ENCODE measurements around the gene CLDN16.

The CLDN16 gene

GRCh38 chr3:190404715-190405114 lies 16.8 kb downstream of the CLDN16 start:
- no peak overlapping the region for H3K14ac ChIP-seq (ENCODE audit: low read length in 2 of 2)
- no peak overlapping the region for H2BK12ac ChIP-seq (ENCODE audit: low read length in 2 of 2)
- no peak overlapping the region for H3K27ac ChIP-seq (ENCODE audit: low read length, poor library complexity, severe bottlenecking)
- H2BK5ac ChIP-seq (ENCODE audit: low read depth, low read length, poor library complexity, severe bottlenecking), result no peak overlapping the region
- H3K27me3 ChIP-seq (ENCODE audit: control insufficient read depth in 1 of 2, insufficient read depth in 1 of 2, low read length in 2 of 2), result no peaks in the 10 kb centered on the region
- no peak overlapping the region for H4K91ac ChIP-seq (ENCODE audit: low read length)
- H3K18ac ChIP-seq (ENCODE audit: low read depth in 1 of 2, low read length in 2 of 2), result no peak overlapping the region
- H2AK5ac ChIP-seq (ENCODE audit: low read length, severe bottlenecking), result no peak overlapping the region
- no peak for DNase-seq
- H3K4ac ChIP-seq (ENCODE audit: low read depth in 1 of 2, low read length in 2 of 2), result no peak overlapping the region
- H3K79me1 ChIP-seq (replicated peaks; ENCODE audit: low read length, poor library complexity, severe bottlenecking), result no peaks in the 10 kb centered on the region
- H3K4me1 ChIP-seq (ENCODE audit: control insufficient read depth, insufficient read depth, low read depth, low read length), result peaks cover 2% of the 10 kb centered on the region
- no peak overlapping the region for H3K23ac ChIP-seq (ENCODE audit: low read length in 2 of 2)
- no peak overlapping the region for H4K8ac ChIP-seq (ENCODE audit: low read length)
- H3K36me3 ChIP-seq (ENCODE audit: control insufficient read depth in 1 of 2, insufficient read depth in 2 of 2, low read depth in 1 of 2, low read length in 2 of 2), result no peaks in the 10 kb centered on the region
- no peaks in the 10 kb centered on the region for H3K9me3 ChIP-seq (ENCODE audit: control insufficient read depth, low read length)
- H3K4me3 ChIP-seq (ENCODE audit: insufficient read depth in 1 of 2, low read depth in 1 of 2, low read length in 2 of 2), result no peak overlapping the region
- peak overlapping the region; percentile 2 for H3K4me2 ChIP-seq (ENCODE audit: low read length, poor library complexity, severe bottlenecking)
- no peak overlapping the region for H2BK120ac ChIP-seq (ENCODE audit: low read depth, low read length)
- H3K9ac ChIP-seq (ENCODE audit: low read length), result no peak overlapping the region
- H2BK15ac ChIP-seq (ENCODE audit: low read depth, poor library complexity, severe bottlenecking), result no peak overlapping the region
- 92% methylated on average over 7 of the region's 8 CpGs for WGBS
- peak overlapping the region; percentile 76 for H2AFZ ChIP-seq (ENCODE audit: low read depth, low read length)

GRCh38 chr3:190414297-190414696 lies 26.3 kb downstream of the CLDN16 start:
- no peak overlapping the region for H2BK5ac ChIP-seq (ENCODE audit: low read depth, low read length, poor library complexity, severe bottlenecking)
- no peaks in the 10 kb centered on the region for H3K36me3 ChIP-seq (ENCODE audit: control insufficient read depth in 1 of 2, insufficient read depth in 2 of 2, low read depth in 1 of 2, low read length in 2 of 2)
- no peak overlapping the region for H3K27ac ChIP-seq (ENCODE audit: low read length, poor library complexity, severe bottlenecking)
- no peak overlapping the region for H3K18ac ChIP-seq (ENCODE audit: low read depth in 1 of 2, low read length in 2 of 2)
- no peak overlapping the region for H4K8ac ChIP-seq (ENCODE audit: low read length)
- H2AFZ ChIP-seq (ENCODE audit: low read depth, low read length), result no peak overlapping the region
- no peaks in the 10 kb centered on the region for H3K9me3 ChIP-seq (ENCODE audit: control insufficient read depth, low read length)
- H2AK5ac ChIP-seq (ENCODE audit: low read length, severe bottlenecking), result no peak overlapping the region
- WGBS, result 95% methylated on average over 3 of the region's 3 CpGs
- no peaks in the 10 kb centered on the region for H3K79me1 ChIP-seq (replicated peaks; ENCODE audit: low read length, poor library complexity, severe bottlenecking)
- peak overlapping the region in 1 of 2 experiments; percentile 85 for H3K14ac ChIP-seq (ENCODE audit: low read length in 2 of 2)
- H3K4me3 ChIP-seq (ENCODE audit: insufficient read depth in 1 of 2, low read depth in 1 of 2, low read length in 2 of 2), result no peak overlapping the region
- H3K23ac ChIP-seq (ENCODE audit: low read length in 2 of 2), result no peak overlapping the region
- H2BK15ac ChIP-seq (ENCODE audit: low read depth, poor library complexity, severe bottlenecking), result no peak overlapping the region
- H3K4me2 ChIP-seq (ENCODE audit: low read length, poor library complexity, severe bottlenecking), result no peak overlapping the region
- H3K4me1 ChIP-seq (ENCODE audit: control insufficient read depth, insufficient read depth, low read depth, low read length), result no peaks in the 10 kb centered on the region
- H2BK12ac ChIP-seq (ENCODE audit: low read length in 2 of 2), result no peak overlapping the region
- H2BK120ac ChIP-seq (ENCODE audit: low read depth, low read length), result no peak overlapping the region
- no peak overlapping the region for H3K4ac ChIP-seq (ENCODE audit: low read depth in 1 of 2, low read length in 2 of 2)
- no peak for DNase-seq
- no peak overlapping the region for H3K9ac ChIP-seq (ENCODE audit: low read length)
- peak overlapping the region; percentile 18 for H4K91ac ChIP-seq (ENCODE audit: low read length)
- H3K27me3 ChIP-seq (ENCODE audit: control insufficient read depth in 1 of 2, insufficient read depth in 1 of 2, low read length in 2 of 2), result no peaks in the 10 kb centered on the region

- Histone ChIP-seq H3K4me1 (ENCODE audit: control insufficient read depth, insufficient read depth, low read depth, low read length) (no peaks in the 10 kb centered on the region), H2BK120ac (ENCODE audit: low read depth, low read length) (no peak overlapping the region), H2BK15ac (ENCODE audit: low read depth, poor library complexity, severe bottlenecking) (no peak overlapping the region), H3K27ac (ENCODE audit: low read length, poor library complexity, severe bottlenecking) (no peak overlapping the region), H2AK5ac (ENCODE audit: low read length, severe bottlenecking) (no peak overlapping the region), H3K27me3 (ENCODE audit: control insufficient read depth in 1 of 2, insufficient read depth in 1 of 2, low read length in 2 of 2) (no peaks in the 10 kb centered on the region), H3K23ac (ENCODE audit: low read length in 2 of 2) (no peak overlapping the region), H3K18ac (ENCODE audit: low read depth in 1 of 2, low read length in 2 of 2) (no peak overlapping the region), H2AFZ (ENCODE audit: low read depth, low read length) (no peak overlapping the region), H3K36me3 (ENCODE audit: control insufficient read depth in 1 of 2, insufficient read depth in 2 of 2, low read depth in 1 of 2, low read length in 2 of 2) (no peaks in the 10 kb centered on the region), H3K4me3 (ENCODE audit: insufficient read depth in 1 of 2, low read depth in 1 of 2, low read length in 2 of 2) (no peak overlapping the region), H3K79me1 (replicated peaks; ENCODE audit: low read length, poor library complexity, severe bottlenecking) (no peaks in the 10 kb centered on the region), H3K9me3 (ENCODE audit: control insufficient read depth, low read length) (no peaks in the 10 kb centered on the region), H3K14ac (ENCODE audit: low read length in 2 of 2) (no peak overlapping the region), H4K8ac (ENCODE audit: low read length) (no peak overlapping the region), H3K9ac (ENCODE audit: low read length) (no peak overlapping the region), H2BK12ac (ENCODE audit: low read length in 2 of 2) (no peak overlapping the region), H4K91ac (ENCODE audit: low read length) (no peak overlapping the region), H2BK5ac (ENCODE audit: low read depth, low read length, poor library complexity, severe bottlenecking) (no peak overlapping the region), H3K4ac (ENCODE audit: low read depth in 1 of 2, low read length in 2 of 2) (no peak overlapping the region), H3K4me2 (ENCODE audit: low read length, poor library complexity, severe bottlenecking) (no peak overlapping the region)
- no peak for DNase-seq
- WGBS, result 41% methylated on average over 2 of the region's 2 CpGs
Measured at GRCh38 chr3:190424108-190424477, 36.1 kb downstream of the CLDN16 start.

- 35% methylated on average over 9 of the region's 16 CpGs for WGBS
- H2BK12ac ChIP-seq (ENCODE audit: low read length in 2 of 2), result no peak overlapping the region
Measured at GRCh38 chr3:190424478-190425439, 36.8 kb downstream of the CLDN16 start.

More at GRCh38 chr3:190424478-190425439, 36.8 kb downstream of the CLDN16 start:
- H3K9me3 ChIP-seq (ENCODE audit: control insufficient read depth, low read length), result no peaks in the 10 kb centered on the region
- H4K8ac ChIP-seq (ENCODE audit: low read length), result no peak overlapping the region
- H3K9ac ChIP-seq (ENCODE audit: low read length), result no peak overlapping the region
- no peak overlapping the region for H3K4ac ChIP-seq (ENCODE audit: low read depth in 1 of 2, low read length in 2 of 2)
- H2AFZ ChIP-seq (ENCODE audit: low read depth, low read length), result no peak overlapping the region
- no peaks in the 10 kb centered on the region for H3K36me3 ChIP-seq (ENCODE audit: control insufficient read depth in 1 of 2, insufficient read depth in 2 of 2, low read depth in 1 of 2, low read length in 2 of 2)
- no peak overlapping the region for H2AK5ac ChIP-seq (ENCODE audit: low read length, severe bottlenecking)
- no peak overlapping the region for H3K4me3 ChIP-seq (ENCODE audit: insufficient read depth in 1 of 2, low read depth in 1 of 2, low read length in 2 of 2)
- no peak overlapping the region for H3K14ac ChIP-seq (ENCODE audit: low read length in 2 of 2)
- H3K79me1 ChIP-seq (replicated peaks; ENCODE audit: low read length, poor library complexity, severe bottlenecking), result no peaks in the 10 kb centered on the region
- no peak overlapping the region for H2BK15ac ChIP-seq (ENCODE audit: low read depth, poor library complexity, severe bottlenecking)
- H3K4me2 ChIP-seq (ENCODE audit: low read length, poor library complexity, severe bottlenecking), result no peak overlapping the region
- H3K27me3 ChIP-seq (ENCODE audit: control insufficient read depth in 1 of 2, insufficient read depth in 1 of 2, low read length in 2 of 2), result no peaks in the 10 kb centered on the region
- no peak overlapping the region for H4K91ac ChIP-seq (ENCODE audit: low read length)
- H3K4me1 ChIP-seq (ENCODE audit: control insufficient read depth, insufficient read depth, low read depth, low read length), result no peaks in the 10 kb centered on the region
- H3K23ac ChIP-seq (ENCODE audit: low read length in 2 of 2), result no peak overlapping the region
- peak; percentile 77 for DNase-seq
- H2BK120ac ChIP-seq (ENCODE audit: low read depth, low read length), result no peak overlapping the region
- H2BK5ac ChIP-seq (ENCODE audit: low read depth, low read length, poor library complexity, severe bottlenecking), result no peak overlapping the region
- no peak overlapping the region for H3K18ac ChIP-seq (ENCODE audit: low read depth in 1 of 2, low read length in 2 of 2)
- no peak overlapping the region for H3K27ac ChIP-seq (ENCODE audit: low read length, poor library complexity, severe bottlenecking)
